Testis (tissue), 3 donors: ENCODE data around the gene ITM2C. TPM values are rescaled to one million over a fixed set of nuclear protein-coding genes. Genes with fewer than 3 reads are reported as not detected.
A peak's percentile ranks its signal among the peaks of the same experiment; 100 is the strongest.

Experiments used
- DNase-seq: peaks from one replicate; pipeline ENCODE4 v3.0.0-alpha.2; 2019
- H3K27ac ChIP-seq, 2 donors: fragments of 200-600 bp; sonication (generic); one replicate each; pipeline ENCODE4 v1.5.1; 2019
- H3K27me3 ChIP-seq: fragments of 200-600 bp; sonication (generic); one replicate; pipeline ENCODE4 v1.5.1; 2019
- H3K36me3 ChIP-seq: fragments of 200-600 bp; sonication (generic); one replicate; pipeline ENCODE4 v1.5.1; 2017; ENCODE audit warnings: low read depth; ENCODE audit errors: missing control alignments
- H3K4me1 ChIP-seq: fragments of 200-600 bp; sonication (generic); one replicate; pipeline ENCODE4 v1.5.1; 2019
- H3K4me3 ChIP-seq, 2 donors: fragments of 200-600 bp; sonication (generic); one replicate each; pipeline ENCODE4 v1.5.1; 2017 to 2019
- H3K9me3 ChIP-seq: fragments of 200-600 bp; sonication (generic); one replicate; pipeline ENCODE4 v1.5.1; 2017
- CTCF ChIP-seq, 3 experiments: fragments of 450-650 bp in 2 of 3; fragments of 200-600 bp in 1 of 3; sonication (generic) in 1 of 3; IDR thresholded peaks; one replicate each; pipeline ENCODE4 v1.5.1; 2016 to 2019; ENCODE audit warnings: antibody characterized with exemption in 3 of 3, mild to moderate bottlenecking in 2 of 3, moderate library complexity in 1 of 3
- POLR2A ChIP-seq: fragments of 450-650 bp; IDR thresholded peaks from one replicate; pipeline ENCODE4 v1.6.1; 2017; ENCODE audit warnings: antibody characterized with exemption, mild to moderate bottlenecking, moderate library complexity
- WGBS, 2 donors: methylation state at CpG; one replicate each; pipeline ENCODE4 v1.1.5; 2018; 5-methylcytosine and 5-hydroxymethylcytosine counted together
- intact Hi-C: fragments of 100-400 bp; cut with DNase I; formaldehyde crosslinking; loops from one replicate; pipeline ENCODE4 v1.15.1; 2023; ENCODE audit warnings: low total_unique reads
- polyA plus RNA-seq: library from polyadenylated mRNA; stranded (reverse); fragments of 350-450 nt; fragmentation: Illumina TruSeq; extraction: RNeasy Lipid Tissue Mini Kit (QIAGEN cat#74804); gene quantifications from one replicate; pipeline ENCODE4 v1.2.3, GENCODE V29; 2014; ENCODE audit warnings: low read depth, low replicate concordance; ENCODE audit not compliant: insufficient read depth
- total RNA-seq, 2 donors: library from RNA; depleted of rRNA; stranded (reverse); fragments of >200 nt; gene quantifications; one replicate each; pipeline ENCODE4 v1.2.3, GENCODE V29; 2016

Gene ITM2C
- total and polyA plus RNA-seq, 3 donors from 2014 or later: 53.7 to 95.7 (median 57.8) TPM

GRCh38 chr2:230821991-230822520 lies 42.7 kb upstream of the ITM2C start:
- Histone ChIP-seq H3K9me3 (no peaks in the 10 kb centered on the region), H3K36me3 (no peaks in the 10 kb centered on the region), H3K27ac (no peak overlapping the region), H3K27me3 (no peaks in the 10 kb centered on the region), H3K4me1 (no peaks in the 10 kb centered on the region), H3K4me3 (no peak overlapping the region)
- WGBS, 2 donors: 89 to 92% methylated on average over 9 to 13 of the region's 13 CpGs
- TF ChIP-seq POLR2A (no peak), CTCF (IDR thresholded peaks at IDR 0.05) (no peak)
- DNase-seq: no peak
- intact Hi-C loops: loop anchor here (10.0 kb wide), 1 partner anchor 163 kb away; no protein-coding TSS in a partner anchor

GRCh38 chr2:230823264-230823964 lies 41.3 kb upstream of the ITM2C start:
- no peak for DNase-seq
- no peaks in the 10 kb centered on the region for H3K27me3 ChIP-seq
- intact Hi-C loops: loop anchor here (10.0 kb wide), 1 partner anchor 161 kb away; no protein-coding TSS in a partner anchor
- H3K9me3 ChIP-seq: no peaks in the 10 kb centered on the region
- WGBS, 2 donors: 73 to 75% methylated on average over 8 to 10 of the region's 10 CpGs
- H3K27ac ChIP-seq: no peak overlapping the region
- H3K4me1 ChIP-seq: no peaks in the 10 kb centered on the region
- no peaks in the 10 kb centered on the region for H3K36me3 ChIP-seq
- H3K4me3 ChIP-seq: no peak overlapping the region
- no peak for TF ChIP-seq CTCF (IDR thresholded peaks at IDR 0.05)

GRCh38 chr2:230824406-230824978 lies 40.2 kb upstream of the ITM2C start:
- H3K27me3 ChIP-seq: no peaks in the 10 kb centered on the region
- no peak overlapping the region for H3K4me3 ChIP-seq
- intact Hi-C loops: loop anchor here (10.0 kb wide), 1 partner anchor 160 kb away; no protein-coding TSS in a partner anchor
- no peaks in the 10 kb centered on the region for H3K4me1 ChIP-seq
- WGBS, 2 donors: 9 to 18% methylated on average over 10 to 14 of the region's 14 CpGs
- no peaks in the 10 kb centered on the region for H3K36me3 ChIP-seq
- no peak for TF ChIP-seq POLR2A
- TF ChIP-seq CTCF (IDR thresholded peaks at IDR 0.05): peak; percentile 58 to 68 (median 58)
- peak; percentile 69 for DNase-seq
- H3K27ac ChIP-seq: no peak overlapping the region
- no peaks in the 10 kb centered on the region for H3K9me3 ChIP-seq

- no peak overlapping the region for H3K4me3 ChIP-seq
- no peaks in the 10 kb centered on the region for H3K4me1 ChIP-seq
- no peaks in the 10 kb centered on the region for H3K36me3 ChIP-seq
- no peaks in the 10 kb centered on the region for H3K27me3 ChIP-seq
- no peak for TF ChIP-seq POLR2A
- no peak overlapping the region for H3K27ac ChIP-seq
- WGBS, 2 donors: 42 to 56% methylated on average over 1 of the region's 1 CpG
- no peaks in the 10 kb centered on the region for H3K9me3 ChIP-seq
- no peak for DNase-seq
- intact Hi-C loops: loop anchor here (10.0 kb wide), 1 partner anchor 159 kb away; no protein-coding TSS in a partner anchor
These were observed 39.4 kb upstream of the ITM2C start for GRCh38 chr2:230825354-230825753.

GRCh38 chr2:230827774-230828271 lies 36.9 kb upstream of the ITM2C start:
- no peaks in the 10 kb centered on the region for H3K36me3 ChIP-seq
- intact Hi-C loops: loop anchor here (10.0 kb wide), 1 partner anchor 157 kb away; no protein-coding TSS in a partner anchor
- no peak for DNase-seq
- H3K27ac ChIP-seq: no peak overlapping the region
- peak overlapping the region; percentile 44 to 57 for H3K4me3 ChIP-seq
- H3K9me3 ChIP-seq: no peaks in the 10 kb centered on the region
- WGBS, 2 donors: 34 to 55% methylated on average over 11 to 28 of the region's 36 CpGs
- no peak for TF ChIP-seq CTCF (IDR thresholded peaks at IDR 0.05)
- no peak for TF ChIP-seq POLR2A
- peaks cover 4% of the 10 kb centered on the region for H3K4me1 ChIP-seq
- no peaks in the 10 kb centered on the region for H3K27me3 ChIP-seq
